Ishikawa (cell line): ENCODE measurements around the gene SPRYD4.

Experiments
- CEBPB ChIP-seq: IDR thresholded peaks from 2 replicates; pipeline ENCODE4 v1.6.1; 2012
- CREB1 ChIP-seq: IDR thresholded peaks from 2 replicates; pipeline ENCODE4 v1.6.1; 2012; ENCODE audit warnings: low read depth
- EGR1 ChIP-seq: IDR thresholded peaks from 2 replicates; pipeline ENCODE4 v1.6.1; 2012
- EP300 ChIP-seq: IDR thresholded peaks from 2 replicates; pipeline ENCODE4 v1.6.1; 2012; ENCODE audit warnings: borderline replicate concordance
- FOXM1 ChIP-seq: IDR thresholded peaks from 2 replicates; pipeline ENCODE4 v1.6.1; 2012; ENCODE audit warnings: low read depth, borderline replicate concordance
- NFIC ChIP-seq: IDR thresholded peaks from 2 replicates; pipeline ENCODE4 v1.6.1; 2012
- RAD21 ChIP-seq: IDR thresholded peaks from 2 replicates; pipeline ENCODE4 v1.6.1; 2012; ENCODE audit warnings: low read depth
- TAF1 ChIP-seq: IDR thresholded peaks from 2 replicates; pipeline ENCODE4 v1.6.1; 2012; ENCODE audit warnings: low read depth, mild to moderate bottlenecking
- TCF12 ChIP-seq: IDR thresholded peaks from 2 replicates; pipeline ENCODE4 v1.6.1; 2012; ENCODE audit warnings: low read depth
- TEAD4 ChIP-seq: IDR thresholded peaks from 2 replicates; pipeline ENCODE4 v1.6.1; 2012
- YY1 ChIP-seq: IDR thresholded peaks from 2 replicates; pipeline ENCODE4 v1.6.1; 2012; ENCODE audit warnings: low read depth
- ZBTB7A ChIP-seq: IDR thresholded peaks from 2 replicates; pipeline ENCODE4 v1.6.1; 2012; ENCODE audit warnings: low read depth
- TF ChIP-seq, protein P1 (sequence below): IDR thresholded peaks from 2 replicates; pipeline ENCODE4 v1.6.1; 2012; ENCODE audit warnings: low read depth, mild to moderate bottlenecking
- TF ChIP-seq, protein P2 (sequence below): IDR thresholded peaks from 2 replicates; pipeline ENCODE4 v1.6.1; 2012
- TF ChIP-seq, protein P3 (sequence below): IDR thresholded peaks from 2 replicates; pipeline ENCODE4 v1.6.1; 2012

The SPRYD4 gene

DNA sequence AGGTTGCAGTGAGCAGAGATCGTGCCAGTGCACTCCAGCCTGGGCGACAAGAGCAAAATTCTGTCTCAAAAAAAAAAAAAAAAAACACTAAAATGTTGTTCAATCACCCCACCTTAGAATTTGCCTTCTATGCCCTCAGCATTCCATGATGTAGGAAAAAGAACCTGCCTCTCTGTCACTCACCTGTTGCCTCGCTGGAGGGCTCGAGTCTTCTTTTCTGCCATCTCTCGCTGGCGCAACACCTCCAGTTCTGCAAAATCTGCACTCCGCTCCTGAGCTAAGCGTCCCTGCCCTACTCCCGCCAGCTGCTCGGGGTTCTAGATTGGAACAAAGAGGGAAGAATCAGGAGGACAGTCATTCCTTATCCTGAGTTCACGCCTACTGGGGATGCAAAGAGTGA, 37.1 kb upstream of the SPRYD4 start:
- no peak for TF ChIP-seq EGR1
- TF ChIP-seq TAF1 = no peak
- TF ChIP-seq CEBPB = no peak
- TF ChIP-seq FOXM1 = no peak
- no peak for TF ChIP-seq NFIC
- TF ChIP-seq, protein P1, sequence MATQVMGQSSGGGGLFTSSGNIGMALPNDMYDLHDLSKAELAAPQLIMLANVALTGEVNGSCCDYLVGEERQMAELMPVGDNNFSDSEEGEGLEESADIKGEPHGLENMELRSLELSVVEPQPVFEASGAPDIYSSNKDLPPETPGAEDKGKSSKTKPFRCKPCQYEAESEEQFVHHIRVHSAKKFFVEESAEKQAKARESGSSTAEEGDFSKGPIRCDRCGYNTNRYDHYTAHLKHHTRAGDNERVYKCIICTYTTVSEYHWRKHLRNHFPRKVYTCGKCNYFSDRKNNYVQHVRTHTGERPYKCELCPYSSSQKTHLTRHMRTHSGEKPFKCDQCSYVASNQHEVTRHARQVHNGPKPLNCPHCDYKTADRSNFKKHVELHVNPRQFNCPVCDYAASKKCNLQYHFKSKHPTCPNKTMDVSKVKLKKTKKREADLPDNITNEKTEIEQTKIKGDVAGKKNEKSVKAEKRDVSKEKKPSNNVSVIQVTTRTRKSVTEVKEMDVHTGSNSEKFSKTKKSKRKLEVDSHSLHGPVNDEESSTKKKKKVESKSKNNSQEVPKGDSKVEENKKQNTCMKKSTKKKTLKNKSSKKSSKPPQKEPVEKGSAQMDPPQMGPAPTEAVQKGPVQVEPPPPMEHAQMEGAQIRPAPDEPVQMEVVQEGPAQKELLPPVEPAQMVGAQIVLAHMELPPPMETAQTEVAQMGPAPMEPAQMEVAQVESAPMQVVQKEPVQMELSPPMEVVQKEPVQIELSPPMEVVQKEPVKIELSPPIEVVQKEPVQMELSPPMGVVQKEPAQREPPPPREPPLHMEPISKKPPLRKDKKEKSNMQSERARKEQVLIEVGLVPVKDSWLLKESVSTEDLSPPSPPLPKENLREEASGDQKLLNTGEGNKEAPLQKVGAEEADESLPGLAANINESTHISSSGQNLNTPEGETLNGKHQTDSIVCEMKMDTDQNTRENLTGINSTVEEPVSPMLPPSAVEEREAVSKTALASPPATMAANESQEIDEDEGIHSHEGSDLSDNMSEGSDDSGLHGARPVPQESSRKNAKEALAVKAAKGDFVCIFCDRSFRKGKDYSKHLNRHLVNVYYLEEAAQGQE = no peak
- no peak for TF ChIP-seq CREB1
- no peak for TF ChIP-seq RAD21
- TF ChIP-seq ZBTB7A = no peak
- no peak for TF ChIP-seq TCF12
- TF ChIP-seq, protein P2, sequence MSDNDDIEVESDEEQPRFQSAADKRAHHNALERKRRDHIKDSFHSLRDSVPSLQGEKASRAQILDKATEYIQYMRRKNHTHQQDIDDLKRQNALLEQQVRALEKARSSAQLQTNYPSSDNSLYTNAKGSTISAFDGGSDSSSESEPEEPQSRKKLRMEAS = no peak
- TF ChIP-seq, protein P3, sequence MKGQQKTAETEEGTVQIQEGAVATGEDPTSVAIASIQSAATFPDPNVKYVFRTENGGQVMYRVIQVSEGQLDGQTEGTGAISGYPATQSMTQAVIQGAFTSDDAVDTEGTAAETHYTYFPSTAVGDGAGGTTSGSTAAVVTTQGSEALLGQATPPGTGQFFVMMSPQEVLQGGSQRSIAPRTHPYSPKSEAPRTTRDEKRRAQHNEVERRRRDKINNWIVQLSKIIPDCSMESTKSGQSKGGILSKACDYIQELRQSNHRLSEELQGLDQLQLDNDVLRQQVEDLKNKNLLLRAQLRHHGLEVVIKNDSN = no peak
- TF ChIP-seq TEAD4 = no peak
- no peak for TF ChIP-seq YY1
- TF ChIP-seq EP300 = no peak

DNA sequence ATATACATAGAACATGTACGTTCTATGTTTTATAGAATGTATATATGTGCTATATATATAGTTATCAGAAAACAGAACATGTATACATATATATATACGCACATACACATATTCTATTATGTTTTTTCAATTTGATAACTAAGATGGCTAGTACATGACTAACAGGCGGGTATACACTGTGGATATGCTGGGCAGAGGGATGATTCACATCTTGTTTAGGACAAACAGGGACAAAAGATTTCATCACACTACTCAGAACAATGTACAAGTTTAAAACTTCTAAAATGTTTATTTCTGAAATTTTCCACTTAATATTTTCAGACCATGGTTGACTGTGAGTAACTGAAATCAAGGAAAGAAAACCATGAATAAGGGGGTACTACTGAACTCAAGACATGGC, 36.5 kb upstream of the SPRYD4 start:
- TF ChIP-seq, protein P1 = no peak
- TF ChIP-seq TCF12 = no peak
- TF ChIP-seq CREB1 = no peak
- TF ChIP-seq, protein P3 = no peak
- no peak for TF ChIP-seq NFIC
- TF ChIP-seq, protein P2 = no peak
- no peak for TF ChIP-seq EGR1
- TF ChIP-seq TAF1 = no peak
- TF ChIP-seq EP300 = no peak
- no peak for TF ChIP-seq FOXM1
- no peak for TF ChIP-seq RAD21
- no peak for TF ChIP-seq YY1
- TF ChIP-seq ZBTB7A = no peak
- no peak for TF ChIP-seq CEBPB

DNA sequence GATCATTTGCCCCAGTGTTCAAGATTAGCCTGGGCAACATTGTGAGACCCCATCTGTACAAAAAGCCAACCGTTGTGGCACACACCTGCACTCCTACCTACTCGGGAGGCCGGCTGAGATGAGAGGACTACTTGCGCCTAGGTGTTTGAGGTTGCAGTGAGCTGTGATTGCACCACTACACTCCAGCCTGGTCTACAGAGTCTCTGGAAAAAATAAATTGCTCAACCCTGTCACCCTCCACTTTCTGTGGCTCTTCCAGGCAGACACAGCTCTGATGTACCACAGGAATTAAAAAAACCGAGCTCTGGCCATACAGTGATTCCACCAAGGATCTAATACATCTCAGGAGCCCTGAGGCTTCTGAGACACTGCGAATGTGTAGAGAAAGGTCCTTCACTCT, 33.5 kb upstream of the SPRYD4 start:
- TF ChIP-seq TAF1 = no peak
- no peak for TF ChIP-seq NFIC
- TF ChIP-seq CREB1 = no peak
- TF ChIP-seq TCF12 = no peak
- no peak for TF ChIP-seq EP300
- TF ChIP-seq, protein P2 = no peak
- no peak for TF ChIP-seq YY1
- TF ChIP-seq, protein P3 = no peak
- no peak for TF ChIP-seq ZBTB7A
- TF ChIP-seq RAD21 = no peak
- TF ChIP-seq, protein P1 = no peak
- TF ChIP-seq EGR1 = no peak
- no peak for TF ChIP-seq FOXM1
